SK-N-SH (cell line): ENCODE results near the gene RAB3C. TPM values are rescaled to one million over a fixed set of nuclear protein-coding genes. Genes with fewer than 3 reads are reported as not detected.

Source experiments
- CTCF ChIA-PET: fragments of 300-600, 350-600 bp; formaldehyde crosslinking; extraction: SDS; loops from one replicate; lab custom pipeline; 2021; lab: Yijun Ruan, JAX
- POLR2A ChIA-PET: fragments of 350-600 bp; sonication (Branson Sonifier 250); formaldehyde crosslinking; extraction: SDS; loops from one replicate; lab custom pipeline; 2020; ENCODE audit warnings: antibody characterized with exemption, inconsistent platforms; lab: Yijun Ruan, JAX
- DNase-seq: peaks from one replicate; pipeline ENCODE4 v3.0.0; 2012
- H2AFZ ChIP-seq: fragments of 200-600 bp; sonication (generic); 2 replicates; pipeline ENCODE4 v1.8.1; 2016; ENCODE audit warnings: antibody characterized with exemption, mild to moderate bottlenecking, low read depth
- H3F3A ChIP-seq: fragments of 200-600 bp; sonication (generic); replicated peaks from 2 replicates; pipeline ENCODE3; 2016; ENCODE audit warnings: antibody characterized with exemption, mild to moderate bottlenecking; ENCODE audit not compliant: insufficient read depth
- H3K27ac ChIP-seq, 2 experiments: fragments of 200-500 bp in 1 of 2; fragments of 200-600 bp in 1 of 2; sonication (Bioruptor generic) in 1 of 2; sonication (generic), shearing (Covaris generic) in 1 of 2; 2 replicates each; pipeline versions ENCODE4 v1.5.1 to v1.6.1; 2014 to 2016; ENCODE audit warnings: low read depth in 2 of 2, inconsistent platforms in 1 of 2, low read length in 1 of 2, mild to moderate bottlenecking in 1 of 2, mixed read lengths in 1 of 2
- H3K27me3 ChIP-seq: fragments of 200-600 bp; sonication (generic), shearing (Covaris generic); 2 replicates; pipeline ENCODE4 v1.6.1; 2016; ENCODE audit warnings: mixed run types; ENCODE audit not compliant: insufficient read depth
- H3K36me3 ChIP-seq, 2 experiments: fragments of 200-500 bp in 1 of 2; fragments of 200-600 bp in 1 of 2; sonication (Bioruptor generic) in 1 of 2; sonication (generic) in 1 of 2; replicated peaks in 1 of 2; 2 replicates each; pipeline versions ENCODE3 to v1.5.1; 2014 to 2016; ENCODE audit warnings: low read length in 1 of 2, mild to moderate bottlenecking in 1 of 2; ENCODE audit not compliant: insufficient read depth in 2 of 2, control insufficient read depth in 1 of 2
- H3K4me1 ChIP-seq, 2 experiments: fragments of 200-500 bp in 1 of 2; fragments of 200-600 bp in 1 of 2; sonication (Bioruptor generic) in 1 of 2; sonication (generic), shearing (Covaris generic) in 1 of 2; 2 replicates each; pipeline versions ENCODE4 v1.5.1 to v1.6.1; 2014 to 2016; ENCODE audit warnings: low read depth in 1 of 2, low read length in 1 of 2, mixed run types in 1 of 2; ENCODE audit not compliant: insufficient read depth in 2 of 2, control insufficient read depth in 1 of 2
- H3K4me2 ChIP-seq: fragments of 200-600 bp; sonication (generic), shearing (Covaris generic); 2 replicates; pipeline ENCODE4 v1.6.1; 2017; ENCODE audit warnings: mixed run types
- H3K4me3 ChIP-seq, 2 experiments: fragments of 200-500 bp in 1 of 2; fragments of 200-600 bp in 1 of 2; sonication (Bioruptor generic) in 1 of 2; sonication (generic), shearing (Covaris generic) in 1 of 2; 2 replicates each; pipeline versions ENCODE4 v1.5.1 to v1.8.1; 2014 to 2016; ENCODE audit warnings: low read depth in 2 of 2, inconsistent platforms in 1 of 2, low read length in 1 of 2, mild to moderate bottlenecking in 1 of 2, mixed read lengths in 1 of 2, moderate library complexity in 1 of 2
- H3K79me2 ChIP-seq: fragments of 200-600 bp; sonication (generic); 2 replicates; pipeline ENCODE4 v1.8.1; 2017; ENCODE audit warnings: mild to moderate bottlenecking; ENCODE audit not compliant: insufficient read depth
- H3K9ac ChIP-seq: fragments of 200-600 bp; sonication (generic); 2 replicates; pipeline ENCODE4 v1.6.1; 2017; ENCODE audit warnings: mixed run types
- H3K9me2 ChIP-seq: fragments of 200-600 bp; sonication (generic); 2 replicates; pipeline ENCODE4 v1.6.1; 2017; ENCODE audit warnings: mixed run types
- H3K9me3 ChIP-seq: fragments of 200-600 bp; sonication (generic); 2 replicates; pipeline ENCODE4 v1.6.1; 2017; ENCODE audit warnings: mixed run types, mild to moderate bottlenecking, moderate library complexity
- H4K20me1 ChIP-seq: fragments of 200-600 bp; sonication (generic); 2 replicates; pipeline ENCODE4 v1.6.1; 2017; ENCODE audit warnings: mild to moderate bottlenecking, mixed run types; ENCODE audit not compliant: insufficient read depth
- CHD2 ChIP-seq: fragments of 150-350 bp; IDR thresholded peaks from 2 replicates; pipeline ENCODE4 v1.6.1; 2018; ENCODE audit warnings: low read length; ENCODE audit not compliant: partially characterized antibody
- FOSL2 ChIP-seq: IDR thresholded peaks from 2 replicates; pipeline ENCODE4 v1.4.0; 2012; ENCODE audit warnings: low read depth, mild to moderate bottlenecking, moderate library complexity, borderline replicate concordance
- GABPA ChIP-seq: IDR thresholded peaks from 2 replicates; pipeline ENCODE4 v1.4.0; 2012; ENCODE audit warnings: low read depth, mild to moderate bottlenecking
- GATA2 ChIP-seq: sonication (generic); formaldehyde crosslinking; IDR thresholded peaks from 2 replicates; pipeline ENCODE4 v1.5.0; 2020; ENCODE audit warnings: mild to moderate bottlenecking, missing genetic modification reagents
- JUND ChIP-seq: IDR thresholded peaks from 2 replicates; pipeline ENCODE4 v1.4.0; 2012
- MEF2A ChIP-seq: IDR thresholded peaks from 2 replicates; pipeline ENCODE4 v1.4.0; 2012; ENCODE audit warnings: low read depth, borderline replicate concordance
- NFIC ChIP-seq: IDR thresholded peaks from 2 replicates; pipeline ENCODE4 v1.4.0; 2012; ENCODE audit warnings: borderline replicate concordance
- NRF1 ChIP-seq: IDR thresholded peaks from 2 replicates; pipeline ENCODE4 v1.6.1; 2012; ENCODE audit warnings: low read depth, mild to moderate bottlenecking, low read length
- POLR2AphosphoS5 ChIP-seq: IDR thresholded peaks from 2 replicates; pipeline ENCODE4 v1.6.1; 2012; ENCODE audit warnings: low read depth, low read length
- RAD21 ChIP-seq: IDR thresholded peaks from 2 replicates; pipeline ENCODE4 v1.6.1; 2012; ENCODE audit warnings: mild to moderate bottlenecking, low read length
- RFX5 ChIP-seq: IDR thresholded peaks from 2 replicates; pipeline ENCODE4 v1.6.1; 2012; ENCODE audit warnings: mild to moderate bottlenecking, improper control_type of control experiment, low read length
- RXRA ChIP-seq: IDR thresholded peaks from 2 replicates; pipeline ENCODE4 v1.4.0; 2012; ENCODE audit warnings: low read depth, mild to moderate bottlenecking, borderline replicate concordance
- SIN3A ChIP-seq: IDR thresholded peaks from 2 replicates; pipeline ENCODE4 v1.6.1; 2012; ENCODE audit warnings: low read depth, mild to moderate bottlenecking, low read length, moderate library complexity, borderline replicate concordance
- SMC3 ChIP-seq: IDR thresholded peaks from 2 replicates; pipeline ENCODE4 v1.6.1; 2012; ENCODE audit warnings: low read depth, low read length, improper control_type of control experiment
- TAF1 ChIP-seq: IDR thresholded peaks from 2 replicates; pipeline ENCODE4 v1.6.1; 2012; ENCODE audit warnings: low read depth, mild to moderate bottlenecking, low read length, moderate library complexity, borderline replicate concordance
- TCF12 ChIP-seq: IDR thresholded peaks from 2 replicates; pipeline ENCODE4 v1.4.0; 2012
- TEAD4 ChIP-seq: IDR thresholded peaks from 2 replicates; pipeline ENCODE4 v1.4.0; 2012; ENCODE audit warnings: mild to moderate bottlenecking, borderline replicate concordance; ENCODE audit not compliant: insufficient read depth
- WGBS: methylation state at CpG from one replicate; pipeline ENCODE4 v1.1.6; 2017; ENCODE audit warnings: low lambda C conversion rate; 5-methylcytosine and 5-hydroxymethylcytosine counted together
- polyA plus RNA-seq, 3 experiments: library from polyadenylated mRNA; depleted of rRNA; stranded (reverse); fragments of >200 nt; gene quantifications; 2 replicates each; pipeline ENCODE4 v1.2.3, GENCODE V29; 2012
- TF ChIP-seq, protein P1 (sequence below): IDR thresholded peaks from 2 replicates; pipeline ENCODE4 v1.4.0; 2012; ENCODE audit warnings: low read depth
- TF ChIP-seq, protein P2 (sequence below): fragments of 150-350 bp; IDR thresholded peaks from 2 replicates; pipeline ENCODE4 v1.6.1; 2017; ENCODE audit warnings: antibody characterized with exemption, low read length, low read depth, borderline replicate concordance
- TF ChIP-seq, protein P3 (sequence below): fragments of 150-350 bp; IDR thresholded peaks from 2 replicates; pipeline ENCODE4 v1.6.1; 2016; ENCODE audit warnings: mild to moderate bottlenecking, low read depth, low read length
- TF ChIP-seq, protein P4 (sequence below): IDR thresholded peaks from 2 replicates; pipeline ENCODE4; 2012

Gene RAB3C
- polyA plus RNA-seq, 1 of the 3 experiments (the other 2 are of a cell fraction), result 0.03 TPM

DNA sequence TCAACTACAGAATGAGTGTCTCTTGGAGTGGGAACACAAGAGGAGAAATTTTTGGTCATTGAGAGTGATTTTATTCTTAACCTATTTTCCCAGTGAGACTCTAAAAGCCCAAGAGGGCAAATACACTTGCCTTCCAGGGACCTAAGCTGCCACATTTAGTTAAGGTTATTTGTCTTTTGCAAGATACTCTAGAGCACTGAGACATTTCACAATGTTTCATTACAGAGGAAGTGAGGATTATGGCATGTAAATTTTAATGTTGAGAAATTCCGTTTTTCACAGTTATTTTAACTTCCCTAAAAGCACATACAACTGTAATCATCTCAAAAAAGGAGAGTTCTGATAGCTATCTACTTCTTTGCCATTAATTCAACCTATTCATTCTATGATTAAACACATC is 38.7 kb upstream of the RAB3C start:
- no peaks in the 10 kb centered on the region for H3K27me3 ChIP-seq
- no peaks in the 10 kb centered on the region for H3K9me2 ChIP-seq
- H3K9ac ChIP-seq, result no peak overlapping the region
- POLR2A ChIA-PET, result no interaction called here
- no peaks in the 10 kb centered on the region for H3K9me3 ChIP-seq
- no peak overlapping the region for H3K27ac ChIP-seq
- DNase-seq, result no peak
- no peak overlapping the region for H2AFZ ChIP-seq
- H3K4me1 ChIP-seq, result peaks cover 0 to 8% of the 10 kb centered on the region in 2 experiments; a peak in 2 of 4 replicates
- TF ChIP-seq TEAD4 (no peak), TAF1 (no peak), FOSL2 (no peak)
- H3K4me2 ChIP-seq, result no peak overlapping the region
- 6% methylated on average over 1 of the region's 1 CpG for WGBS
- CTCF ChIA-PET, result interaction anchor here (0.6 kb wide), 1 partner anchor 171 kb away, joined by 4 read pairs; no protein-coding TSS in a partner anchor
- no peaks in the 10 kb centered on the region for H4K20me1 ChIP-seq
- no peaks in the 10 kb centered on the region for H3K79me2 ChIP-seq
- H3K36me3 ChIP-seq, result no peaks in the 10 kb centered on the region
- no peak overlapping the region for H3K4me3 ChIP-seq
- H3F3A ChIP-seq, result no peaks in the 10 kb centered on the region

DNA sequence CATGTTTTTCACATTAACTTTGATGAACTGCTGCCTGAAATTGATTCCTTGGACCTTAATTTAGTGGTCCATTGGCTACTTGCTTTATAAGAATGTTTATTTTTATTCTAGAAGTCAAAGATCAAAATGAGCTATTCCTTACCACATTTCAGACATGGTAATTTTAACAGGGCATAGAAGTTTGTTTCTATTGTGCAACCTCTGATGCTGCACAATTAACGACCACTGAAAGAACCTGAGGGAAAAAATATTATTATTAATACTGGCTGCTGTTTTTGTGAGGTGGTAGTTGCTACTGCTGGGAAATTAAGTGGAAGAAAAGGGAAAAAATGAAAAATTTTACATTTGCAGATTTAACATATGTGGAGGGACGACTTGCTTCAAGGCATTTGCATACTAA is 37.9 kb upstream of the RAB3C start:
- ChIA-PET CTCF (no interaction called here), POLR2A (no interaction called here)
- WGBS, result 10% methylated on average over 2 of the region's 2 CpGs

DNA sequence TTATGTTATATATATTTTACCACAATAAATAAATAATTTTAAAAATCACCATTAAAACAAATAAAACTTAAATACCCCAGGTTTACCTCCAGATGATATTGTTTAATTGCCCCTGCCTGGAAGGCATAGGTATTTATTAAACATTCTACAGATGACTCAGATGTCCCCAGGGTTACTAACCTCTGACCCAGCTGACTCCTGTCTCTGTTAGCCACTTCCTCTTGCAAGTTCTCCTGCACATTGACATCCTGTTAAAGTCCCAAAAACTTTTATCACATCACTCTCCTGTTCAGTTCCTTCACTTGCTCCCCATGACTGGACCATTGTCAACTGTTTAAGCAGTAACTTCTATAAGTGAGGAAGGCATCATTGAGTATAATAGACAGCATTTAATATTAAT is 37.0 kb upstream of the RAB3C start:
- Histone ChIP-seq H3K4me1 (peaks cover 0 to 8% of the 10 kb centered on the region in 2 experiments; a peak in 2 of 4 replicates), H3K79me2 (no peaks in the 10 kb centered on the region), H3K9me3 (no peaks in the 10 kb centered on the region), H3K4me3 (no peak overlapping the region), H3K4me2 (no peak overlapping the region), H2AFZ (no peak overlapping the region), H4K20me1 (no peaks in the 10 kb centered on the region), H3K36me3 (no peaks in the 10 kb centered on the region), H3K9me2 (no peaks in the 10 kb centered on the region), H3K27ac (no peak overlapping the region), H3K27me3 (no peaks in the 10 kb centered on the region), H3K9ac (no peak overlapping the region), H3F3A (no peaks in the 10 kb centered on the region)
- DNase-seq, result no peak
- CTCF ChIA-PET, result interaction anchor here (2.1 kb wide), 1 partner anchor 304 kb away, joined by 6 read pairs; no protein-coding TSS in a partner anchor
- POLR2A ChIA-PET, result no interaction called here
- TF ChIP-seq, protein P1, sequence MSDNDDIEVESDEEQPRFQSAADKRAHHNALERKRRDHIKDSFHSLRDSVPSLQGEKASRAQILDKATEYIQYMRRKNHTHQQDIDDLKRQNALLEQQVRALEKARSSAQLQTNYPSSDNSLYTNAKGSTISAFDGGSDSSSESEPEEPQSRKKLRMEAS, result no peak
- TF ChIP-seq, protein P2, sequence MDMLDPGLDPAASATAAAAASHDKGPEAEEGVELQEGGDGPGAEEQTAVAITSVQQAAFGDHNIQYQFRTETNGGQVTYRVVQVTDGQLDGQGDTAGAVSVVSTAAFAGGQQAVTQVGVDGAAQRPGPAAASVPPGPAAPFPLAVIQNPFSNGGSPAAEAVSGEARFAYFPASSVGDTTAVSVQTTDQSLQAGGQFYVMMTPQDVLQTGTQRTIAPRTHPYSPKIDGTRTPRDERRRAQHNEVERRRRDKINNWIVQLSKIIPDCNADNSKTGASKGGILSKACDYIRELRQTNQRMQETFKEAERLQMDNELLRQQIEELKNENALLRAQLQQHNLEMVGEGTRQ, result no peak
- TF ChIP-seq JUND, result no peak
- TF ChIP-seq TEAD4, result no peak
- TF ChIP-seq MEF2A, result no peak
- TF ChIP-seq SMC3, result no peak
- no peak for TF ChIP-seq GABPA
- no peak for TF ChIP-seq TCF12
- TF ChIP-seq NRF1, result no peak
- TF ChIP-seq NFIC, result no peak
- TF ChIP-seq, protein P3, sequence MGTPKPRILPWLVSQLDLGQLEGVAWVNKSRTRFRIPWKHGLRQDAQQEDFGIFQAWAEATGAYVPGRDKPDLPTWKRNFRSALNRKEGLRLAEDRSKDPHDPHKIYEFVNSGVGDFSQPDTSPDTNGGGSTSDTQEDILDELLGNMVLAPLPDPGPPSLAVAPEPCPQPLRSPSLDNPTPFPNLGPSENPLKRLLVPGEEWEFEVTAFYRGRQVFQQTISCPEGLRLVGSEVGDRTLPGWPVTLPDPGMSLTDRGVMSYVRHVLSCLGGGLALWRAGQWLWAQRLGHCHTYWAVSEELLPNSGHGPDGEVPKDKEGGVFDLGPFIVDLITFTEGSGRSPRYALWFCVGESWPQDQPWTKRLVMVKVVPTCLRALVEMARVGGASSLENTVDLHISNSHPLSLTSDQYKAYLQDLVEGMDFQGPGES, result no peak
- no peak for TF ChIP-seq RXRA
- TF ChIP-seq SIN3A, result no peak
- no peak for TF ChIP-seq POLR2AphosphoS5
- TF ChIP-seq GATA2, result no peak

More for the DNA sequence above, 37.9 kb upstream of the RAB3C start:
- no peak overlapping the region for H3K4me3 ChIP-seq
- no peak for DNase-seq
- peaks cover 0 to 8% of the 10 kb centered on the region in 2 experiments; a peak in 2 of 4 replicates for H3K4me1 ChIP-seq
- H3K27ac ChIP-seq, result no peak overlapping the region
- no peak overlapping the region for H3K9ac ChIP-seq
- H2AFZ ChIP-seq, result no peak overlapping the region
- H4K20me1 ChIP-seq, result no peaks in the 10 kb centered on the region
- no peaks in the 10 kb centered on the region for H3K9me3 ChIP-seq
- H3K27me3 ChIP-seq, result no peaks in the 10 kb centered on the region
- no peaks in the 10 kb centered on the region for H3K79me2 ChIP-seq
- H3K9me2 ChIP-seq, result no peaks in the 10 kb centered on the region
- no peaks in the 10 kb centered on the region for H3F3A ChIP-seq
- TF ChIP-seq RAD21, result no peak
- TF ChIP-seq, protein P4, sequence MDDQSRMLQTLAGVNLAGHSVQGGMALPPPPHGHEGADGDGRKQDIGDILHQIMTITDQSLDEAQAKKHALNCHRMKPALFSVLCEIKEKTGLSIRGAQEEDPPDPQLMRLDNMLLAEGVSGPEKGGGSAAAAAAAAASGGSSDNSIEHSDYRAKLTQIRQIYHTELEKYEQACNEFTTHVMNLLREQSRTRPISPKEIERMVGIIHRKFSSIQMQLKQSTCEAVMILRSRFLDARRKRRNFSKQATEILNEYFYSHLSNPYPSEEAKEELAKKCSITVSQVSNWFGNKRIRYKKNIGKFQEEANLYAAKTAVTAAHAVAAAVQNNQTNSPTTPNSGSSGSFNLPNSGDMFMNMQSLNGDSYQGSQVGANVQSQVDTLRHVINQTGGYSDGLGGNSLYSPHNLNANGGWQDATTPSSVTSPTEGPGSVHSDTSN, result no peak
- TF ChIP-seq CHD2, result no peak
- TF ChIP-seq MEF2A, result no peak
- no peak for TF ChIP-seq JUND
- TF ChIP-seq TCF12, result no peak
- TF ChIP-seq NFIC, result no peak
- TF ChIP-seq RFX5, result no peak
- no peak for TF ChIP-seq SIN3A
- no peak overlapping the region for H3K4me2 ChIP-seq
- no peaks in the 10 kb centered on the region for H3K36me3 ChIP-seq
